ENCODE data around the gene SNX8. TPM values are rescaled to one million over a fixed set of nuclear protein-coding genes. Genes with fewer than 3 reads are reported as not detected.

The SNX8 gene
- total and polyA plus RNA-seq, 4 donors = 24.6 to 54.6 (median 45.8) TPM

DNA sequence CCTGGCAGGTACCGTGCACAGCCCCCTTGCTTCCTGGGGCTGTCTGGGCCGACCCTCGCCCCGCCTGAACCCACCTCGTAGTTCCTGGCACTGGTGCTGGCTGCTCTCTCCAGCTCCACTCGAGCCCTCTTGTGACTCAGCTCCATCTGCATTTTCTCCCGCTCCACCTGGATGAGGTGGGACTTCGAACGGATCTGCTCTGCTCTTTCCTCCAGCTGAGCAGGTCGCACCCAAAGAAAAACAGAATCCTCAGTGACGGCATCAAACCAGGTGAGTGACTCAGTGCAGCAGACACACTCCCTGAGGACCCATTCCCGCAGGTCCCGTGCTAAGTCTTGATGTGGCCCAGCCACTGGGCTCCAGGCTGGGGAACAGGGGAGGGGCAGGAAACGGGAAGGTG, 88.9 kb downstream of the SNX8 start:
- H3K4me1 ChIP-seq (ENCODE audit: control insufficient read depth in 5 of 5, insufficient read depth in 5 of 5, low read length in 5 of 5) = peaks cover 0 to 7% (median 0%) of the 10 kb centered on the region in 5 donors
- H3K9me3 ChIP-seq (ENCODE audit: control insufficient read depth in 4 of 4, insufficient read depth in 3 of 4, low read length in 3 of 4) = no peaks in the 10 kb centered on the region
- no peak overlapping the region for H3K4me3 ChIP-seq
- peak overlapping the region in 1 of 2 donors; percentile 75 for H3K27ac ChIP-seq (ENCODE audit: low read depth in 1 of 2, low read length in 1 of 2)
- H3K27me3 ChIP-seq (ENCODE audit: control insufficient read depth in 3 of 3, insufficient read depth in 3 of 3, low read length in 2 of 3) = no peaks in the 10 kb centered on the region
- DNase-seq (no peak), ATAC-seq (ENCODE audit: insufficient read depth, low FRiP score) (peak; percentile 76)
- 74 to 89% methylated on average over 14 of the region's 14 CpGs for WGBS, 2 donors
- H3K9ac ChIP-seq (ENCODE audit: insufficient read depth in 1 of 2, low read length in 2 of 2) = no peak overlapping the region
- H3K36me3 ChIP-seq (ENCODE audit: control insufficient read depth in 4 of 4, insufficient read depth in 4 of 4, low read length in 4 of 4) = peaks cover 0 to 60% (median 36%) of the 10 kb centered on the region in 4 donors
- TF ChIP-seq, protein P1, sequence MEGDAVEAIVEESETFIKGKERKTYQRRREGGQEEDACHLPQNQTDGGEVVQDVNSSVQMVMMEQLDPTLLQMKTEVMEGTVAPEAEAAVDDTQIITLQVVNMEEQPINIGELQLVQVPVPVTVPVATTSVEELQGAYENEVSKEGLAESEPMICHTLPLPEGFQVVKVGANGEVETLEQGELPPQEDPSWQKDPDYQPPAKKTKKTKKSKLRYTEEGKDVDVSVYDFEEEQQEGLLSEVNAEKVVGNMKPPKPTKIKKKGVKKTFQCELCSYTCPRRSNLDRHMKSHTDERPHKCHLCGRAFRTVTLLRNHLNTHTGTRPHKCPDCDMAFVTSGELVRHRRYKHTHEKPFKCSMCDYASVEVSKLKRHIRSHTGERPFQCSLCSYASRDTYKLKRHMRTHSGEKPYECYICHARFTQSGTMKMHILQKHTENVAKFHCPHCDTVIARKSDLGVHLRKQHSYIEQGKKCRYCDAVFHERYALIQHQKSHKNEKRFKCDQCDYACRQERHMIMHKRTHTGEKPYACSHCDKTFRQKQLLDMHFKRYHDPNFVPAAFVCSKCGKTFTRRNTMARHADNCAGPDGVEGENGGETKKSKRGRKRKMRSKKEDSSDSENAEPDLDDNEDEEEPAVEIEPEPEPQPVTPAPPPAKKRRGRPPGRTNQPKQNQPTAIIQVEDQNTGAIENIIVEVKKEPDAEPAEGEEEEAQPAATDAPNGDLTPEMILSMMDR (IDR thresholded peaks at IDR 0.05; ENCODE audit: control extremely low read depth, extremely low read depth) = no peak

DNA sequence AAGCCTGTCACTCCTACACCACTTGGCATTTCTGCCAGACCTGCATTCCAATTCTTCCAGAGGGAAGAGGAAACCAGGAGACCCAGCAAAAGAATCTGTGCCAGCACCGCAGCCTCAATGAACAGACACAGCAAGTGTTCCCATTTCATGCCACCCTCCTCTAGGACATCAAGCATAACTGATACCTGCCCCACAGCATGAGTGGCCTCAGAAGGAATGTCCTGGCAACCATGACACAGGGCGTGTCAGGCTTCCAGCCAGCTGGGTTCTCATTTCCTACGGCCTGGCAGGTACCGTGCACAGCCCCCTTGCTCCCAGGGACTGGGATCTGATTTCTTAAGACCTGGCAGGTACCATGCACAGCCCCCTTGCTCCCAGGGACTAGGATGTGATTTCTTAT, 89.3 kb downstream of the SNX8 start:
- ATAC-seq (ENCODE audit: insufficient read depth, low FRiP score) = peak; percentile 74
- no peaks in the 10 kb centered on the region for H3K27me3 ChIP-seq (ENCODE audit: control insufficient read depth in 3 of 3, insufficient read depth in 3 of 3, low read length in 2 of 3)
- TF ChIP-seq, protein P1 (IDR thresholded peaks at IDR 0.05; ENCODE audit: control extremely low read depth, extremely low read depth) = no peak
- peaks cover 0 to 7% (median 0%) of the 10 kb centered on the region in 5 donors for H3K4me1 ChIP-seq (ENCODE audit: control insufficient read depth in 5 of 5, insufficient read depth in 5 of 5, low read length in 5 of 5)
- DNase-seq = no peak
- 74 to 79% methylated on average over 4 of the region's 4 CpGs for WGBS, 2 donors
- H3K4me3 ChIP-seq = no peak overlapping the region
- peaks cover 0 to 56% (median 36%) of the 10 kb centered on the region in 4 donors for H3K36me3 ChIP-seq (ENCODE audit: control insufficient read depth in 4 of 4, insufficient read depth in 4 of 4, low read length in 4 of 4)
- H3K9ac ChIP-seq (ENCODE audit: insufficient read depth in 1 of 2, low read length in 2 of 2) = no peak overlapping the region
- peak overlapping the region in 1 of 2 donors; percentile 75 for H3K27ac ChIP-seq (ENCODE audit: low read depth in 1 of 2, low read length in 1 of 2)
- H3K9me3 ChIP-seq (ENCODE audit: control insufficient read depth in 4 of 4, insufficient read depth in 3 of 4, low read length in 3 of 4) = no peaks in the 10 kb centered on the region

DNA sequence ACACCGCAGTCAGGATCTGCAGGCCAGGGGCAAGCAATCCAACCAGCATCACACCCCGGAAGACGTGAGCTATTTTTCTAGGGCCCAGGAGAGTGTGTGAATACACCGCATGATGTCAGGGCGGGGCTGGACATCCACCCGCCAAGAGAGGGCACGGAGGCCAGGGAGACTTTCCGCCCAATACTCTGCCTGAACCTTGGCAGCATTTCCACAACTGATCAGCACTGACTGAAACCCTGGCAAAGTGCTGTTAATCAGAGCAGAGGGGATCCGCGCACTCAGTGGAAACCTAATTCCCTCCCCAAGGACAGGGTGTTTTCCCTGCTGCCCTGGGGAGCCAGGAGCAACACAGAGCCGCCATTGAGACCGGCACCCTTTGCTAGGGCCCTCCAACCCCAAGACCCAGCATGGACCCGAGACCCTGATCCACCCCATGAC, 89.7 kb downstream of the SNX8 start:
- Histone ChIP-seq H3K27me3 (ENCODE audit: control insufficient read depth in 3 of 3, insufficient read depth in 3 of 3, low read length in 2 of 3) (no peaks in the 10 kb centered on the region), H3K4me1 (ENCODE audit: control insufficient read depth in 5 of 5, insufficient read depth in 5 of 5, low read length in 5 of 5) (peaks cover 0 to 7% (median 0%) of the 10 kb centered on the region in 5 donors), H3K4me3 (no peak overlapping the region), H3K27ac (ENCODE audit: low read depth in 1 of 2, low read length in 1 of 2) (peak overlapping the region in 1 of 2 donors; percentile 75), H3K36me3 (ENCODE audit: control insufficient read depth in 4 of 4, insufficient read depth in 4 of 4, low read length in 4 of 4) (peaks cover 0 to 58% (median 33%) of the 10 kb centered on the region in 4 donors), H3K9ac (ENCODE audit: insufficient read depth in 1 of 2, low read length in 2 of 2) (no peak overlapping the region), H3K9me3 (ENCODE audit: control insufficient read depth in 4 of 4, insufficient read depth in 3 of 4, low read length in 3 of 4) (no peaks in the 10 kb centered on the region)
- DNase-seq (no peak), ATAC-seq (ENCODE audit: insufficient read depth, low FRiP score) (no peak)
- TF ChIP-seq, protein P1 (IDR thresholded peaks at IDR 0.05; ENCODE audit: control extremely low read depth, extremely low read depth) = no peak
- WGBS, 2 donors = 88 to 98% methylated on average over 13 of the region's 13 CpGs

DNA sequence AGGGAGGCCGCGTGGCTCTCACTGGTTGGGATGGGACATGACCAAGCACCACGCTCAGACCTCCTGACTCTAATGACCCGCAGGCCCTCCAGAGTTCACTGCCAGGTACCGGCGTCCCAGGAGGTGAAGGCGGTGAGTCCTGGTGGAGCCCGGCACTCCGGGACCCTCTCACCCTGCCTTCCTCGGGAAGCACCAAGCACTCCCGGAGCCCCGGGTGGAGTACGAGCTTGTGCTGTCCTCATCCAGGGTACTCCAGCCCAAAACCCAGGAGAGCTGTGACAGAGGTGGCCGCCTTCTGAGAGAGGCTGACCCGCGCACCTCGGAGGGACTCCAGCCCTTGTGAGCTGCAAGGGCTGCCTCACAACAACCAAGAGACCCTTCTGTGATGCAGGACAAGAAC, 90.9 kb downstream of the SNX8 start:
- H3K4me3 ChIP-seq = no peak overlapping the region
- 91 to 95% methylated on average over 17 of the region's 17 CpGs for WGBS, 2 donors
- H3K27me3 ChIP-seq (ENCODE audit: control insufficient read depth in 3 of 3, insufficient read depth in 3 of 3, low read length in 2 of 3) = no peaks in the 10 kb centered on the region
- H3K9ac ChIP-seq (ENCODE audit: insufficient read depth in 1 of 2, low read length in 2 of 2) = no peak overlapping the region
- TF ChIP-seq, protein P1 (IDR thresholded peaks at IDR 0.05; ENCODE audit: control extremely low read depth, extremely low read depth) = no peak
- ATAC-seq (ENCODE audit: insufficient read depth, low FRiP score) (no peak), DNase-seq (no peak)
- peaks cover 0 to 7% (median 0%) of the 10 kb centered on the region in 5 donors for H3K4me1 ChIP-seq (ENCODE audit: control insufficient read depth in 5 of 5, insufficient read depth in 5 of 5, low read length in 5 of 5)
- H3K36me3 ChIP-seq (ENCODE audit: control insufficient read depth in 4 of 4, insufficient read depth in 4 of 4, low read length in 4 of 4) = peaks cover 0 to 61% (median 29%) of the 10 kb centered on the region in 4 donors
- H3K27ac ChIP-seq (ENCODE audit: low read depth in 1 of 2, low read length in 1 of 2) = no peak overlapping the region
- no peaks in the 10 kb centered on the region for H3K9me3 ChIP-seq (ENCODE audit: control insufficient read depth in 4 of 4, insufficient read depth in 3 of 4, low read length in 3 of 4)

All from lung (tissue), 12 donors.